ENCODE results near the gene CACNB4.

CACNB4 gene

DNA sequence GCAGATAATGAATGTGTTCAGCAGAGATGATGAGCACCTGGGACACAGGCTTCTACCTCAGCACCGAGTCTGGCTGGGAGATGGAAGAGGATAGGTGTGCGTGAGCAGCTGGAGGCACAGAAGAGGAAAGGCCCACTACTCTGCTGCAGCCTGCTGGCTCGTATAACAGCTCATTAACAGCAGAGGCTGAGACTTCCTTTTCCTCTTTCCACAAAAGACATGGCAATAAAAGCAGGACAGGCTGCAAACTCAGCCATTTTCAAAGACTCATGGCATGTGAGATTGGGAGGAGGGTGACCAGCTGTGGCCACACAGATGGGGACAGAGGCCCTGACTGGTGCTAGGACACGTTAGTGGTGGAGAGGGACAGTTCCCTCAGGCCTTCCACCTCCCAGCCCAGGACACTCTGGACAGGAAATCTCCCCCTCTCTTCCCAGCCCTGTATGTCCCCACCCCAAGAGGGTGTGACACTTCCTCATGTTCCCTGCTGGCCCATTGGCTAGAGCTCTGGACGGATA lies 60.3 kb downstream of the CACNB4 start:
- Mint-ChIP-seq H3K4me1 (peaks cover 33% of the 10 kb centered on the region), H3K9me3 (no peaks in the 10 kb centered on the region), H3K27ac (peak overlapping the region; percentile 83 to 96 (median 86)), H3K36me3 (ENCODE audit: low read depth) (no peaks in the 10 kb centered on the region), H3K4me3 (no peak overlapping the region), H3K27me3 (ENCODE audit: low read depth) (no peaks in the 10 kb centered on the region)
- no peak for TF ChIP-seq CTCF (IDR thresholded peaks at IDR 0.05; ENCODE audit: unreplicated experiment in 3 of 3)

GRCh38 chr2:152037743-152038435 lies 61.0 kb downstream of the CACNB4 start:
- Mint-ChIP-seq H3K27ac (peak overlapping the region; percentile 83 to 96 (median 86)), H3K4me1 (peaks cover 33% of the 10 kb centered on the region)
- no peak for TF ChIP-seq CTCF (IDR thresholded peaks at IDR 0.05; ENCODE audit: unreplicated experiment in 3 of 3)

DNA sequence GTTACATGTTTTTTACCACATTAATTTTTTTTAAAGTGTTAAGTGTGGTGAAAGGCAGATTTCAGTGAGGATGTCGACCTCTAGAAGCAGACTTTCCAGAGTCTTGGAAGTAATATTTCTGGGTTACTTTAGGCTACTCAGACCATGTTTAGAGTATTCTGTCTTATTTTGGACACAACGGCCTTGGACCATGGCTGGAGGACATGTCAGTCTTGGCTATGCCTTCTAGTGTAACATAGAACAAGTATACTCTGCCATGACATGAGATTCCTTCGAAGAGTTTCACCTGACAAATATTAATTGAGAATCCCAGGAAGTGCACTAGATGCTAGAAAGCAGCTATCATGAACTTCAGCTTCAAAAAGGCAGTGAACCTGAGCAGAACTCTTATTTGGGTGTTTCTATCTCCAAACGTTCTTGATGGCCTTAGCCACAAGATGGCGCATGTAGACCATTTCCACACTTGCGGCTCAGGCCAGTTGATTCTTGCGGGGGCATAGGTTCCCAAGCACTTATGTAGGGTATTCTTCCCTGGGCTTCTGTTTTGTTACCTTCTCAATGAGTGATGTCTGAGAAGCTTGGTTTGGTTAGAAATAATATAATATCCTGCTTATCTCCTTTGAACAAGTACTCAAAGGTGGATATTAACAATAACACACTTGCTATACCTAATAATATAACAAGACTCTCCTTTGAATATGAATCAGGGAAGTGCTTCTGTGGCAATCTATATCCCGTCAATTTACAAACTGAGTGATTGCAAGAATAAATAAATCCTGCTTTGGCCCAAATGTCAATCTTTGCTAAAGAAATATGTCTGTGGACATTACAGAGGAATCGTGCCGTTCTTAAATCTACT lies 62.0 kb downstream of the CACNB4 start:
- Mint-ChIP-seq H3K9me3 (no peaks in the 10 kb centered on the region), H3K36me3 (ENCODE audit: low read depth) (no peaks in the 10 kb centered on the region), H3K27me3 (ENCODE audit: low read depth) (peaks cover 3% of the 10 kb centered on the region), H3K4me3 (no peak overlapping the region), H3K27ac (peak overlapping the region; percentile 60 to 96 (median 86)), H3K4me1 (peaks cover 33% of the 10 kb centered on the region)
- peak; percentile 77 to 88 (median 81) for TF ChIP-seq CTCF (IDR thresholded peaks at IDR 0.05; ENCODE audit: unreplicated experiment in 3 of 3)

More at GRCh38 chr2:152037743-152038435, 61.0 kb downstream of the CACNB4 start:
- H3K27me3 Mint-ChIP-seq (ENCODE audit: low read depth): no peaks in the 10 kb centered on the region
- no peaks in the 10 kb centered on the region for H3K36me3 Mint-ChIP-seq (ENCODE audit: low read depth)
- peak overlapping the region in 1 of 3 experiments; percentile 37 for H3K4me3 Mint-ChIP-seq
- no peaks in the 10 kb centered on the region for H3K9me3 Mint-ChIP-seq

DNA sequence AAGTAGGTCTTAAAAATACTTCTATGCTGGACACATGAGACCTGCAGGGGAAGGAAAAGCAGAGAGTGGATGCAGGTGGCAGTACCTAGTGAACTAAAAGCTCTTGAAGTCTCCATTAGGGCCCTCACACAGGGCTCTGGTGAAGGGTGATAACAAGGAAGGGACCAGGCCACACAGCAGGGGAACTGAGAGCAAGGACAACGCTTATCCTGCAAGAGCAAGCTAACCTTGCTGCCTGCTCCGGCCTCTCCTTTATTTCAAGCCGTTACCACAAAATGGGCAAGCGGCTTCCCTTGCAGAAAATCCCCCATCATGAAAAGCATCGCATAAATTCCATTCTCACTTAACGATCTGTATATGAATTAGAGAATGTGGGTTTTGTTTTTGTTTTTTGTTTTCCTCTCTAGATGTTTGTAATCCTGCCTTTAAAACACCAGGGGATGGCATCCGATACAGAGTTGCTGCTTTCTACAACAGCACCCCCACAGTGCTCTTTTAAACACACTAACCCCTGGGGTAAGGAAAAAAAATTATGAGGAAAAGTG lies 64.5 kb downstream of the CACNB4 start:
- Mint-ChIP-seq H3K9me3 (no peaks in the 10 kb centered on the region), H3K4me1 (peaks cover 22% of the 10 kb centered on the region), H3K27me3 (ENCODE audit: low read depth) (peaks cover 4% of the 10 kb centered on the region), H3K36me3 (ENCODE audit: low read depth) (no peaks in the 10 kb centered on the region), H3K27ac (no peak overlapping the region), H3K4me3 (no peak overlapping the region)
- no peak for TF ChIP-seq CTCF (IDR thresholded peaks at IDR 0.05; ENCODE audit: unreplicated experiment in 3 of 3)

- no peaks in the 10 kb centered on the region for H3K9me3 Mint-ChIP-seq
- H3K4me1 Mint-ChIP-seq: peaks cover 20% of the 10 kb centered on the region
- no peak overlapping the region for H3K4me3 Mint-ChIP-seq
- no peaks in the 10 kb centered on the region for H3K36me3 Mint-ChIP-seq (ENCODE audit: low read depth)
- TF ChIP-seq CTCF (IDR thresholded peaks at IDR 0.05; ENCODE audit: unreplicated experiment in 3 of 3): no peak
- H3K27me3 Mint-ChIP-seq (ENCODE audit: low read depth): peaks cover 4% of the 10 kb centered on the region
- H3K27ac Mint-ChIP-seq: no peak overlapping the region
Observed at GRCh38 chr2:152033011-152033925, 65.6 kb downstream of the CACNB4 start.
